ENCODE data around the gene ERVMER34-1.

Gene ERVMER34-1

DNA sequence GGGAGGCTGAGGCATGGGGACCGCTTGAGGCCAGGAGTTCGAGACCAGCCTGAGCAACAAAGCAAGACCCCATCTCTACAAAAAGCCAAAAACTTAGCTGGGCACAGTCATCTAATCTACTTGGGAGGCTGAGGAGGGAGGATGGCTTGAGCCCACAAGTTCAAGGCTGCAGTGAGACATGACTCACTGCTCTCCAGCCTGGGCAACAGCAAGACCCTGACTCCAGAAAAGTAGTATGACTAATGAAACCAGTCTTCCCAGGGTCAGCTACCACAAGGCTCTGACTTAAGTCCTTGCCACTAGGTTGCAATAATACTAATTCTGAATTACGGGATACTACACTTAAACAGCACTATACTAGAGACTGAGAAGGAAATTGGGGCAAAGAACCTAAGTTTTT, 33.1 kb downstream of the ERVMER34-1 start:
- WGBS = 97% methylated on average over 3 of the region's 3 CpGs
- Histone ChIP-seq H3K9ac (ENCODE audit: low read depth, low read length) (no peak overlapping the region), H3K36me3 (ENCODE audit: insufficient read depth, low read length) (peaks cover 72% of the 10 kb centered on the region), H3K4me1 (ENCODE audit: insufficient read depth, low read length) (peaks cover 29% of the 10 kb centered on the region), H3K27me3 (ENCODE audit: insufficient read depth, low read length) (no peaks in the 10 kb centered on the region), H3K27ac (ENCODE audit: low read depth, low read length) (0 out of 2 replicates have a peak overlapping the region, but pooled peaks have one; percentile 12), H3K4me3 (ENCODE audit: low read length) (no peak overlapping the region), H3K9me3 (ENCODE audit: insufficient read depth, low read depth, low read length) (no peaks in the 10 kb centered on the region)

GRCh38 chr4:52716364-52717151, 34.7 kb downstream of the ERVMER34-1 start:
- H3K9me3 ChIP-seq (ENCODE audit: insufficient read depth, low read depth, low read length) = no peaks in the 10 kb centered on the region
- peaks cover 27% of the 10 kb centered on the region for H3K4me1 ChIP-seq (ENCODE audit: insufficient read depth, low read length)
- peak overlapping the region; percentile 26; the same call in 1 of the 2 replicates for H3K27ac ChIP-seq (ENCODE audit: low read depth, low read length)
- no peaks in the 10 kb centered on the region for H3K27me3 ChIP-seq (ENCODE audit: insufficient read depth, low read length)
- WGBS = 87% methylated on average over 5 of the region's 6 CpGs
- no peak overlapping the region for H3K4me3 ChIP-seq (ENCODE audit: low read length)
- H3K9ac ChIP-seq (ENCODE audit: low read depth, low read length) = no peak overlapping the region; the same call in 1 of the 2 replicates
- peaks cover 76% of the 10 kb centered on the region for H3K36me3 ChIP-seq (ENCODE audit: insufficient read depth, low read length)

DNA sequence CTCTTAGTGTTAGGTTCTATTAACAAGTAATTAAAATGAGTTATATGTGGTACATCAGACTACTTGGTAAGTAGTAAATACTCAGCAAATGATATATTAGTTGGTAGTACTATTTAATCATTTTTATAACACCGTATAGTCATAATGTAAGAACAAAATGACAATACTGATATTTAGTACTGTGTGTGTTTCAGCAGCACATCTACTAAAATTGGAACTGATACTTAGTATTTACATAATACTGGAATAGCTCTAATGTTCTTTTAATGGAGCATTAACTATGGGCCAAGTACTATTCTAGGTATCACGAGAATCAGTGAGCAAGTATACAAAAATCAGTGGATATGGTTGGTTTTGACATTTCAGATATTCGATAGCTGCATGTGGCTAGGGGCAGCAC, 35.3 kb downstream of the ERVMER34-1 start:
- peak overlapping the region; percentile 88; the same call in 1 of the 2 replicates for H3K27ac ChIP-seq (ENCODE audit: low read depth, low read length)
- peaks cover 28% of the 10 kb centered on the region for H3K4me1 ChIP-seq (ENCODE audit: insufficient read depth, low read length)
- H3K9ac ChIP-seq (ENCODE audit: low read depth, low read length) = no peak overlapping the region
- no peaks in the 10 kb centered on the region for H3K27me3 ChIP-seq (ENCODE audit: insufficient read depth, low read length)
- peaks cover 74% of the 10 kb centered on the region for H3K36me3 ChIP-seq (ENCODE audit: insufficient read depth, low read length)
- H3K9me3 ChIP-seq (ENCODE audit: insufficient read depth, low read depth, low read length) = no peaks in the 10 kb centered on the region
- 89% methylated on average over 1 of the region's 3 CpGs for WGBS
- no peak overlapping the region for H3K4me3 ChIP-seq (ENCODE audit: low read length)

GRCh38 chr4:52715255-52715897, 35.8 kb downstream of the ERVMER34-1 start:
- peaks cover 28% of the 10 kb centered on the region for H3K4me1 ChIP-seq (ENCODE audit: insufficient read depth, low read length)
- H3K9me3 ChIP-seq (ENCODE audit: insufficient read depth, low read depth, low read length) = no peaks in the 10 kb centered on the region
- H3K9ac ChIP-seq (ENCODE audit: low read depth, low read length) = peak overlapping the region; percentile 99
- WGBS = 94% methylated on average over 7 of the region's 7 CpGs
- H3K27me3 ChIP-seq (ENCODE audit: insufficient read depth, low read length) = no peaks in the 10 kb centered on the region
- peaks cover 69% of the 10 kb centered on the region for H3K36me3 ChIP-seq (ENCODE audit: insufficient read depth, low read length)
- peak overlapping the region; percentile 96; the same call in 1 of the 2 replicates for H3K4me3 ChIP-seq (ENCODE audit: low read length)
- peak overlapping the region; percentile 88 for H3K27ac ChIP-seq (ENCODE audit: low read depth, low read length)

DNA sequence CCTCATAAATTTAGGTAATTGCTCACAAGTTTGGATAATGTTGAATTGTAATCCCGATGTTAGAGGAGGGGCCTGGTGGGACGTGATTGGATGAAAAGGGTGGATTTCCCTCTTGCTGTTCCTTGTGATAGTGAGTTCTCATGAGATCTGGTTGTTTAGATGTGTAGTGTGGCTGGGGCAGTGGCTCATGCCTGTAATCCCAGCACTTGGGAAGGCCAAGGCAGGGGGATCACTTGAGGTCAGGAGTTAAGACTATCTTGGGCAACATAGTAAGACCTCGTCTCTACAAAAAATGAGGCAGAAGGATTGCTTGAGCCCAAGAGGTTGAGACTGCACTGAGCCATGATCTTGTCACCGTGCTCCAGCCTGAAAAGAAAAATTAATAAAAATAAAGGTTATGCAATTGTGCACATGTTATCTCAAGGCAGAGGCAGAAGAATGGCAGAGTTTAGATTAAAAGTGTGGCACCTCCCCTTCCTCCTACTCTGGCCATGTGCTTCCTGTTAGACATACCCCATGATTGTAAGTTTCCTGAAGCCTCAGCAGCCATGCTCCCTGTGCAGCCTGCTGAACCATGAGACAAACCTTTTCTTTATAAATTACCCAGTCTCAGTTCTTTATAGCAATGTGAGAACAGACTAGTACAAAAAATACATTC, 36.5 kb downstream of the ERVMER34-1 start:
- peak overlapping the region; percentile 88 for H3K27ac ChIP-seq (ENCODE audit: low read depth, low read length)
- H3K4me3 ChIP-seq (ENCODE audit: low read length) = peak overlapping the region; percentile 96
- no peaks in the 10 kb centered on the region for H3K9me3 ChIP-seq (ENCODE audit: insufficient read depth, low read depth, low read length)
- H3K27me3 ChIP-seq (ENCODE audit: insufficient read depth, low read length) = no peaks in the 10 kb centered on the region; the same call in 1 of the 2 replicates
- WGBS = 84% methylated on average over 4 of the region's 4 CpGs
- H3K4me1 ChIP-seq (ENCODE audit: insufficient read depth, low read length) = peaks cover 28% of the 10 kb centered on the region
- H3K9ac ChIP-seq (ENCODE audit: low read depth, low read length) = peak overlapping the region; percentile 99
- peaks cover 62% of the 10 kb centered on the region for H3K36me3 ChIP-seq (ENCODE audit: insufficient read depth, low read length)

GRCh38 chr4:52713456-52713937, 37.7 kb downstream of the ERVMER34-1 start:
- Histone ChIP-seq H3K9ac (ENCODE audit: low read depth, low read length) (peak overlapping the region; percentile 99), H3K4me3 (ENCODE audit: low read length) (peak overlapping the region; percentile 96), H3K27me3 (ENCODE audit: insufficient read depth, low read length) (no peaks in the 10 kb centered on the region; the same call in 1 of the 2 replicates), H3K4me1 (ENCODE audit: insufficient read depth, low read length) (peaks cover 34% of the 10 kb centered on the region), H3K27ac (ENCODE audit: low read depth, low read length) (peak overlapping the region; percentile 88), H3K36me3 (ENCODE audit: insufficient read depth, low read length) (peaks cover 54% of the 10 kb centered on the region), H3K9me3 (ENCODE audit: insufficient read depth, low read depth, low read length) (no peaks in the 10 kb centered on the region)
- WGBS = 26% methylated on average over 12 of the region's 12 CpGs

DNA sequence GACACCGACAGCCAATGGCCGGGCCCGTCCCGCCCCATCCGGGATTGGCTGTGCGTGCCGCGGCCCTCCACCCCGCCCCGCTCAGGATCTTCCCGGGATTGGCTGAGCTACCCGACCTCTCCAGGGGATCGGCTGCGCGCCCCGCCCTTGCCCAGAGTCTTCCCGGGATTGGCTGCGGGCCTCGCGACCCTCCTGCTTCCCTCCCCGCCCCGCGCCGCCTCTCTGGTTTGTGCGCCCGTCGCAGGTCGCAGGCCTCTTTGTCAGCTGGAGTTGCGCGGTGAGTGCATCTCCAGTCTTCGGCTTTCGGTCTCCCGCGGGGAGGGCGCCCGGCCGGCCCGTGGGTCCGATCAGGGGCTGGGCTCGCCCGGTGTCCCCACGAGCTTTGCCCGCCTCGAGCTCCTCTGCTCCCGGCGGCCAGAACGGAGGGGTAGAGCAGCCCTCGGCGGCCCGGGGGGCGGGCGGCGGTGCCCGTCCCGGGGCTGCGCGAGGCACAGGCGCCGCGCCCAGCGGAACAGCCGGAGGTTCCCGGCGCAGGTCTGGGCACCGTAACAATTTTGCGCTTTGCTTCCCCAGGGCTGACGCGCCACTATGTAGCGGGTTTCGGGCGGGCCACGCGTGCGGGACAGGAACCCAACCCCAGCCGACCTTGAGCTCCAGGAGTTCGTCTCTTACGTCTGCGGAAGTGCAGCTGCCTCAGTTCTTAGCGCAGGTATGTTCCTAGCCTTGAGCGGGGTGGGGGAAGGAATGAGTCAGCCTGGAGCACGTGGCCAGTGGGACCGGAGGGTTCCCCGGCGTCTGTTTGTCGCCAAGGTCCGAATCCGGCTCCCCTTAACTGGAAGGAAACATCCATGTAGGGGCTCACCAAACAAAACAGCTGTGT, 38.7 kb downstream of the ERVMER34-1 start:
- Histone ChIP-seq H3K9ac (ENCODE audit: low read depth, low read length) (peak overlapping the region; percentile 99), H3K4me3 (ENCODE audit: low read length) (peak overlapping the region; percentile 96), H3K4me1 (ENCODE audit: insufficient read depth, low read length) (peaks cover 34% of the 10 kb centered on the region), H3K27ac (ENCODE audit: low read depth, low read length) (peak overlapping the region; percentile 88), H3K27me3 (ENCODE audit: insufficient read depth, low read length) (no peaks in the 10 kb centered on the region; the same call in 1 of the 2 replicates), H3K36me3 (ENCODE audit: insufficient read depth, low read length) (peaks cover 45% of the 10 kb centered on the region), H3K9me3 (ENCODE audit: insufficient read depth, low read depth, low read length) (no peaks in the 10 kb centered on the region)
- under 1% methylated on average over 87 of the region's 87 CpGs for WGBS

- peaks cover 41% of the 10 kb centered on the region for H3K36me3 ChIP-seq (ENCODE audit: insufficient read depth, low read length)
- H3K9me3 ChIP-seq (ENCODE audit: insufficient read depth, low read depth, low read length) = no peaks in the 10 kb centered on the region
- no peak overlapping the region for H3K27ac ChIP-seq (ENCODE audit: low read depth, low read length)
- peak overlapping the region; percentile 57 for H3K9ac ChIP-seq (ENCODE audit: low read depth, low read length)
- H3K27me3 ChIP-seq (ENCODE audit: insufficient read depth, low read length) = no peaks in the 10 kb centered on the region; the same call in 1 of the 2 replicates
- WGBS = 10% methylated on average over 15 of the region's 15 CpGs
- H3K4me1 ChIP-seq (ENCODE audit: insufficient read depth, low read length) = peaks cover 34% of the 10 kb centered on the region
- H3K4me3 ChIP-seq (ENCODE audit: low read length) = peak overlapping the region; percentile 50
Measured at GRCh38 chr4:52711834-52712250, 39.4 kb downstream of the ERVMER34-1 start.

DNA sequence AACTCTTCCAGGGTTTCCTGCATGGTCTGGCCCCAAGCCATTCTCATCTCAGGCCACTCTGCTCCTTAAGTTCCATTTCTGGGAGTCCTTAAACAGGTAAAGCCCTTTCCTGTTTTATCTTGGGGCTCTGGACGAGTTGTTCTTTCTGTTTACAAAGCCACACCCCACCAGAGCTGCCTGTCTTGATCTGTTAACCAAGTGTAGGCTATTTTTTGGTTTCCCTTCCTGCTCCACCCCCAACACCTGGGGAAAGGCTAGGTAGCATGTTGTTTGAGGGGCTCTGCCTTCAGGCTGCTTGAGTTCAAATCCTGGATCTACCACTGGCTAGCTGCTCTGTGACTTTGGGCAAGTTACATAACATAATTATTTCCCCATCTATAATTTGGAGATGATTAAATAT, 40.0 kb downstream of the ERVMER34-1 start:
- Histone ChIP-seq H3K36me3 (ENCODE audit: insufficient read depth, low read length) (peaks cover 36% of the 10 kb centered on the region), H3K4me3 (ENCODE audit: low read length) (peak overlapping the region; percentile 50), H3K9ac (ENCODE audit: low read depth, low read length) (0 out of 2 replicates have a peak overlapping the region, but pooled peaks have one; percentile 57), H3K27me3 (ENCODE audit: insufficient read depth, low read length) (no peaks in the 10 kb centered on the region; the same call in 1 of the 2 replicates), H3K9me3 (ENCODE audit: insufficient read depth, low read depth, low read length) (no peaks in the 10 kb centered on the region), H3K27ac (ENCODE audit: low read depth, low read length) (no peak overlapping the region), H3K4me1 (ENCODE audit: insufficient read depth, low read length) (peaks cover 34% of the 10 kb centered on the region)
- WGBS = 65% methylated on average over 1 of the region's 1 CpG

- Histone ChIP-seq H3K9me3 (ENCODE audit: insufficient read depth, low read depth, low read length) (no peaks in the 10 kb centered on the region), H3K4me3 (ENCODE audit: low read length) (no peak overlapping the region), H3K27me3 (ENCODE audit: insufficient read depth, low read length) (no peaks in the 10 kb centered on the region; the same call in 1 of the 2 replicates), H3K36me3 (ENCODE audit: insufficient read depth, low read length) (peaks cover 14% of the 10 kb centered on the region), H3K27ac (ENCODE audit: low read depth, low read length) (no peak overlapping the region), H3K4me1 (ENCODE audit: insufficient read depth, low read length) (peaks cover 22% of the 10 kb centered on the region), H3K9ac (ENCODE audit: low read depth, low read length) (no peak overlapping the region)
Measured at GRCh38 chr4:52709155-52709554, 42.1 kb downstream of the ERVMER34-1 start.

Data from HUES64 (cell line).